IMR-90 (cell line): ENCODE data around the gene SLC29A2. TPM values are rescaled to one million over a fixed set of nuclear protein-coding genes. Genes with fewer than 3 reads are reported as not detected.

ENCODE experiments used
- ATAC-seq: fragments of 200-7000 bp; cut with Tn5 transposase; 2 replicates; pipeline ENCODE4 v1.9.1; 2020; ENCODE audit warnings: low read depth, mild to moderate bottlenecking, moderate library complexity
- BruUV-seq: library from RNA; stranded (reverse); fragments of 400-500 nt; replicated peaks from 2 replicates; lab custom pipeline; 2021; lab: Mats Ljungman, UMichigan
- CTCF ChIA-PET: fragments of 300-600 bp; formaldehyde crosslinking; extraction: SDS; loops from one replicate; lab custom pipeline; 2021; ENCODE audit warnings: antibody characterized with exemption; lab: Yijun Ruan, JAX
- POLR2A ChIA-PET: fragments of 300-600 bp; sonication (Branson Sonifier 250); formaldehyde crosslinking; loops from one replicate; lab custom pipeline; 2022; ENCODE audit warnings: antibody characterized with exemption; ENCODE audit not compliant: unreplicated experiment; lab: Charles Lee
- DNase-seq: peaks from one replicate; pipeline ENCODE4 v3.0.0; 2013
- H2AFZ ChIP-seq: replicated peaks from 2 replicates; pipeline ENCODE3; 2013; ENCODE audit warnings: low read length, mild to moderate bottlenecking; ENCODE audit not compliant: poor library complexity
- H2AK5ac ChIP-seq: 2 replicates; pipeline ENCODE4 v1.6.1; 2013; ENCODE audit warnings: low read depth, low read length, inconsistent platforms
- H2AK9ac ChIP-seq: replicated peaks from 2 replicates; pipeline ENCODE3; 2013; ENCODE audit warnings: mild to moderate bottlenecking, low read depth, low read length, moderate library complexity; ENCODE audit not compliant: poor library complexity
- H2BK120ac ChIP-seq: 2 replicates; pipeline ENCODE4 v1.6.1; 2013; ENCODE audit warnings: low read depth, low read length, inconsistent platforms
- H2BK15ac ChIP-seq: 3 replicates; pipeline ENCODE4 v1.6.1; 2013; ENCODE audit warnings: low read depth, low read length, inconsistent platforms
- H2BK20ac ChIP-seq: 2 replicates; pipeline ENCODE4 v1.6.1; 2013; ENCODE audit warnings: low read depth, mild to moderate bottlenecking, inconsistent platforms, low read length, moderate library complexity
- H2BK5ac ChIP-seq: 2 replicates; pipeline ENCODE4 v1.6.1; 2013; ENCODE audit warnings: mild to moderate bottlenecking, low read depth, low read length, inconsistent platforms; ENCODE audit not compliant: poor library complexity, severe bottlenecking
- H3K14ac ChIP-seq: replicated peaks from 2 replicates; pipeline ENCODE4 v1.6.1; 2013; ENCODE audit warnings: low read depth, low read length, inconsistent platforms
- H3K18ac ChIP-seq: 2 replicates; pipeline ENCODE4 v1.6.1; 2013; ENCODE audit warnings: low read depth, low read length, control low read depth
- H3K23ac ChIP-seq: 2 replicates; pipeline ENCODE4 v1.6.1; 2013; ENCODE audit warnings: low read depth, low read length, inconsistent platforms
- H3K27ac ChIP-seq: 2 replicates; pipeline ENCODE4 v1.5.1; 2013; ENCODE audit warnings: mild to moderate bottlenecking, control low read depth, low read length; ENCODE audit not compliant: insufficient read depth
- H3K27me3 ChIP-seq: 2 replicates; pipeline ENCODE4 v1.6.1; 2013; ENCODE audit warnings: low read length; ENCODE audit not compliant: control insufficient read depth, insufficient read depth
- H3K36me3 ChIP-seq: 2 replicates; pipeline ENCODE4 v1.6.1; 2013; ENCODE audit warnings: low read length, mixed read lengths; ENCODE audit not compliant: control insufficient read depth, insufficient read depth
- H3K4ac ChIP-seq: 2 replicates; pipeline ENCODE4 v1.6.1; 2013; ENCODE audit warnings: low read depth, low read length, inconsistent platforms
- H3K4me1 ChIP-seq: 2 replicates; pipeline ENCODE4 v1.6.1; 2013; ENCODE audit warnings: low read length, mixed read lengths; ENCODE audit not compliant: control insufficient read depth, insufficient read depth
- H3K4me2 ChIP-seq: 2 replicates; pipeline ENCODE4 v1.6.1; 2013; ENCODE audit warnings: low read depth, mild to moderate bottlenecking, control low read depth, low read length, moderate library complexity
- H3K4me3 ChIP-seq: 2 replicates; pipeline ENCODE4 v1.5.1; 2013; ENCODE audit warnings: low read depth, mild to moderate bottlenecking, control low read depth, low read length, moderate library complexity; ENCODE audit not compliant: insufficient read depth
- H3K56ac ChIP-seq: 2 replicates; pipeline ENCODE4 v1.6.1; 2013; ENCODE audit warnings: low read length, inconsistent platforms; ENCODE audit not compliant: insufficient read depth; ENCODE audit errors: extremely low read depth
- H3K79me1 ChIP-seq, 2 experiments: 2 replicates each; pipeline ENCODE4 v1.6.1; 2013; ENCODE audit warnings: low read length in 2 of 2, inconsistent platforms in 1 of 2, low read depth in 1 of 2
- H3K9ac ChIP-seq: 2 replicates; pipeline ENCODE4 v1.6.1; 2013; ENCODE audit warnings: low read depth, low read length, control low read depth
- H3K9me1 ChIP-seq: 2 replicates; pipeline ENCODE4 v1.6.1; 2013; ENCODE audit warnings: low read length, inconsistent platforms; ENCODE audit not compliant: insufficient read depth
- H3K9me3 ChIP-seq: 2 replicates; pipeline ENCODE4 v1.6.1; 2013; ENCODE audit warnings: low read length; ENCODE audit not compliant: control insufficient read depth, insufficient read depth
- H4K20me1 ChIP-seq: 2 replicates; pipeline ENCODE4 v1.6.1; 2013; ENCODE audit warnings: low read length, inconsistent platforms; ENCODE audit not compliant: insufficient read depth
- H4K5ac ChIP-seq: 2 replicates; pipeline ENCODE4 v1.6.1; 2013; ENCODE audit warnings: mild to moderate bottlenecking, low read depth, low read length, control low read depth
- H4K8ac ChIP-seq, 2 experiments: 2 replicates each; pipeline ENCODE4 v1.6.1; 2013; ENCODE audit warnings: low read depth in 2 of 2, low read length in 2 of 2, control low read depth in 1 of 2, inconsistent platforms in 1 of 2
- H4K91ac ChIP-seq: 2 replicates; pipeline ENCODE4 v1.6.1; 2013; ENCODE audit warnings: low read depth, low read length, inconsistent platforms; ENCODE audit not compliant: insufficient read depth
- BHLHE40 ChIP-seq: fragments of 150-350 bp; IDR thresholded peaks from 2 replicates; pipeline ENCODE4 v1.6.1; 2016; ENCODE audit warnings: mild to moderate bottlenecking, low read depth, low read length
- FOS ChIP-seq: fragments of 150-350 bp; IDR thresholded peaks from 2 replicates; pipeline ENCODE4 v1.6.1; 2016; ENCODE audit warnings: low read depth, low read length
- WGBS, 2 experiments: methylation state at CpG; one replicate each; pipeline versions ENCODE4 v1.1.5 to v1.1.7; 2013; ENCODE audit warnings: missing lambda C conversion rate in 2 of 2; ENCODE audit not compliant: insufficient read length in 1 of 2; ENCODE audit errors: extremely low coverage in 2 of 2; 5-methylcytosine and 5-hydroxymethylcytosine counted together
- dilution Hi-C: fragments of 300-500 bp; cut with HindIII; formaldehyde crosslinking; loops from one replicate; pipeline ENCODE4 v1.14.3; 2018; ENCODE audit warnings: low sequenced_read_pairs; ENCODE audit not compliant: unreplicated experiment
- in situ Hi-C: fragments of 300-500 bp; cut with MboI; formaldehyde crosslinking; loops from 3 replicates; pipeline ENCODE4 v1.14.3; 2019; ENCODE audit warnings: low sequenced_read_pairs, inconsistent platforms, mixed read lengths
- intact Hi-C: fragments of 100-400 bp; cut with micrococcal nuclease; formaldehyde crosslinking; loops from 2 replicates; pipeline ENCODE4 v1.10.0; 2022
- polyA plus RNA-seq, 3 experiments: library from polyadenylated mRNA; depleted of rRNA; stranded (reverse); fragments of >200 nt; gene quantifications; 2 replicates each; pipeline ENCODE4 v1.2.3, GENCODE V29; 2012; ENCODE audit warnings: low replicate concordance in 1 of 3
- total RNA-seq: library from RNA; depleted of rRNA; stranded (reverse); fragments of >200 nt; gene quantifications from 2 replicates; pipeline ENCODE4 v1.2.3, GENCODE V29; 2012

Gene SLC29A2
- total and polyA plus RNA-seq, 2 of the 4 experiments (the other 2 are of a cell fraction) = under 0.01 to 1.2 TPM

GRCh38 chr11:66331542-66332370 lies 39.8 kb downstream of the SLC29A2 start:
- Histone ChIP-seq H2BK20ac (no peak overlapping the region), H4K8ac (no peak overlapping the region), H4K5ac (no peak overlapping the region), H3K4me3 (no peak overlapping the region), H3K9ac (no peak overlapping the region), H2BK15ac (no peak overlapping the region), H3K36me3 (peaks cover 18% of the 10 kb centered on the region), H2BK5ac (no peak overlapping the region), H2AK5ac (no peak overlapping the region), H3K79me1 (peaks cover 5 to 53% of the 10 kb centered on the region in 2 experiments), H2AFZ (no peak overlapping the region), H4K91ac (no peak overlapping the region), H3K4ac (no peak overlapping the region), H2AK9ac (no peak overlapping the region), H4K20me1 (peaks cover 9% of the 10 kb centered on the region; the same call in 1 of the 2 replicates), H3K56ac (no peak overlapping the region), H3K27ac (no peak overlapping the region), H3K9me3 (no peaks in the 10 kb centered on the region), H3K4me1 (peaks cover 28% of the 10 kb centered on the region), H3K14ac (no peak overlapping the region), H3K4me2 (no peak overlapping the region), H2BK120ac (no peak overlapping the region), H3K9me1 (peaks cover 10% of the 10 kb centered on the region), H3K27me3 (no peaks in the 10 kb centered on the region), H3K23ac (no peak overlapping the region), H3K18ac (no peak overlapping the region)
- in situ Hi-C loops (no loop called here), intact Hi-C loops (no loop called here), dilution Hi-C loops (no loop called here)
- DNase-seq (no peak), ATAC-seq (no peak)
- no peak for TF ChIP-seq BHLHE40
- TF ChIP-seq FOS = no peak
- no TSS peak for BruUV-seq
- ChIA-PET POLR2A (interaction anchor here (0.6 kb wide), 1 partner anchor 1129 kb away, joined by 3 read pairs; no protein-coding TSS in a partner anchor), CTCF (no interaction called here)
- WGBS, 2 experiments = 79% methylated on average over 4 of the region's 12 CpGs; no CpG with 5 or more reads in 1 of the 2 experiments
